HG03159 (cell line): ENCODE results near the gene RAB8A.
"Not testable (repeated sequence)": the region's sequence is repeated elsewhere in the genome, so short reads cannot be mapped to it uniquely, and the experiment has no call there.

ENCODE experiments used
- ATAC-seq: cut with Tn5 transposase; IDR thresholded peaks from one replicate; pipeline ENCODE4 v1.9.1; 2021; ENCODE audit warnings: mild to moderate bottlenecking, moderate library complexity; ENCODE audit not compliant: unreplicated experiment

RAB8A gene

GRCh38 chr19:16077984-16078758, 33.5 kb upstream of the RAB8A start:
- ATAC-seq: no peak

- peak; percentile 51 for ATAC-seq
These were observed 32.7 kb upstream of the RAB8A start for GRCh38 chr19:16078759-16079707.

- ATAC-seq: no peak
These were observed 27.5 kb upstream of the RAB8A start for GRCh38 chr19:16084067-16084685.

- ATAC-seq: no peak
These were observed 26.6 kb upstream of the RAB8A start for GRCh38 chr19:16085115-16085514.

- not testable (repeated sequence) for ATAC-seq
These were observed 24.3 kb upstream of the RAB8A start for GRCh38 chr19:16087404-16087803.

GRCh38 chr19:16087940-16088339, 23.7 kb upstream of the RAB8A start:
- no peak for ATAC-seq

- no peak for ATAC-seq
These were observed 23.2 kb upstream of the RAB8A start for GRCh38 chr19:16088351-16089009.

GRCh38 chr19:16089010-16089846, 22.5 kb upstream of the RAB8A start:
- no peak for ATAC-seq

- no peak for ATAC-seq
These were observed 19.9 kb upstream of the RAB8A start for GRCh38 chr19:16091546-16092475.

GRCh38 chr19:16094360-16095070, 17.2 kb upstream of the RAB8A start:
- no peak for ATAC-seq

GRCh38 chr19:16095071-16095571, 16.6 kb upstream of the RAB8A start:
- no peak for ATAC-seq

- ATAC-seq: no peak
These were observed 15.3 kb upstream of the RAB8A start for GRCh38 chr19:16096280-16096855.

- ATAC-seq: no peak
These were observed 13.3 kb upstream of the RAB8A start for GRCh38 chr19:16098416-16098768.

GRCh38 chr19:16098821-16099220, 12.9 kb upstream of the RAB8A start:
- ATAC-seq: no peak

GRCh38 chr19:16099314-16099965, 12.2 kb upstream of the RAB8A start:
- ATAC-seq: not testable (repeated sequence)

GRCh38 chr19:16100524-16100923, 11.2 kb upstream of the RAB8A start:
- no peak for ATAC-seq

- ATAC-seq: no peak
These were observed 7.0 kb upstream of the RAB8A start for GRCh38 chr19:16104722-16105121.
